CD4-positive, alpha-beta T cell (primary cell): Measurements from ENCODE around the gene IL17RC. TPM values are rescaled to one million over a fixed set of nuclear protein-coding genes. Genes with fewer than 3 reads are reported as not detected.

ENCODE experiments used
- ATAC-seq: fragments of 200-7000 bp; cut with Tn5 transposase; one replicate; pipeline ENCODE4 v1.10.0; 2022; ENCODE audit warnings: mild to moderate bottlenecking; ENCODE audit not compliant: poor library complexity
- CTCF ChIA-PET: fragments of 350-600 bp; sonication (Branson Sonifier 250); formaldehyde crosslinking; loops from one replicate; lab custom pipeline; 2021; ENCODE audit warnings: antibody characterized with exemption, inconsistent platforms; lab: Charles Lee
- POLR2A ChIA-PET: fragments of 350-600 bp; sonication (Branson Sonifier 250); formaldehyde crosslinking; loops from one replicate; lab custom pipeline; 2021; ENCODE audit warnings: antibody characterized with exemption, inconsistent platforms; lab: Charles Lee
- DNase-seq, 14 experiments: peaks; one replicate each; pipeline ENCODE4 v3.0.0-alpha.2; 2013 to 2020; ENCODE audit warnings: mixed read lengths in 2 of 14
- H3K27ac ChIP-seq, 2 donors: one replicate each; pipeline versions ENCODE4 v1.5.1 to v1.7.0; 2013; ENCODE audit warnings: low read length in 2 of 2, low read depth in 1 of 2, mild to moderate bottlenecking in 1 of 2
- H3K27me3 ChIP-seq, 2 experiments: 1 replicate in 1 of 2; 2 replicates in 1 of 2; pipeline versions ENCODE4 v1.6.1 to v1.7.0; 2013; ENCODE audit warnings: low read length in 2 of 2, control low read depth in 1 of 2, mild to moderate bottlenecking in 1 of 2, moderate library complexity in 1 of 2; ENCODE audit not compliant: insufficient read depth in 2 of 2, control insufficient read depth in 1 of 2
- H3K36me3 ChIP-seq: one replicate; pipeline ENCODE4 v1.6.1; 2013; ENCODE audit warnings: low read length, control low read depth; ENCODE audit not compliant: insufficient read depth
- H3K4me1 ChIP-seq: one replicate; pipeline ENCODE4 v1.6.1; 2013; ENCODE audit warnings: low read length, control low read depth; ENCODE audit not compliant: insufficient read depth
- H3K4me3 ChIP-seq: one replicate; pipeline ENCODE4 v1.5.1; 2013; ENCODE audit warnings: mild to moderate bottlenecking, low read length, moderate library complexity
- H3K9me3 ChIP-seq, 2 experiments: 1 replicate in 1 of 2; 2 replicates in 1 of 2; pipeline versions ENCODE4 v1.6.1 to v1.7.0; 2013; ENCODE audit warnings: low read length in 2 of 2, mild to moderate bottlenecking in 2 of 2, control low read depth in 1 of 2, moderate library complexity in 1 of 2; ENCODE audit not compliant: control insufficient read depth in 1 of 2, insufficient read depth in 1 of 2
- H3K27ac Mint-ChIP-seq: one replicate; pipeline ENCODE4 v1.8.0; 2020; ENCODE audit warnings: mixed read lengths
- H3K27me3 Mint-ChIP-seq: one replicate; pipeline ENCODE4 v1.8.0; 2021; ENCODE audit warnings: mixed read lengths
- H3K36me3 Mint-ChIP-seq: one replicate; pipeline ENCODE4 v1.8.0; 2021; ENCODE audit warnings: low read depth, mixed read lengths
- H3K4me1 Mint-ChIP-seq: one replicate; pipeline ENCODE4 v1.8.0; 2021; ENCODE audit warnings: low read depth, mixed read lengths
- H3K4me3 Mint-ChIP-seq: one replicate; pipeline ENCODE4 v1.8.0; 2020; ENCODE audit warnings: mild to moderate bottlenecking, mixed read lengths
- H3K9me3 Mint-ChIP-seq: one replicate; pipeline ENCODE4 v1.8.0; 2020; ENCODE audit warnings: mixed read lengths
- intact Hi-C, 2 experiments: fragments of 100-400 bp; cut with DNase I in 1 of 2; cut with micrococcal nuclease in 1 of 2; formaldehyde crosslinking; loops; one replicate each; pipeline versions ENCODE4 v1.15.1 to v1.9.0; 2023 to 2025; cut with DNase I, micrococcal nuclease
- total RNA-seq, 174 experiments: library from RNA in 2 of 174; stranded (reverse) in 2 of 174; gene quantifications; one replicate each; pipeline ENCODE4 v1.2.3 and lab custom pipeline; 2021 to 2026
- TF ChIP-seq, protein P1 (sequence below): fragments of 200-600 bp; IDR thresholded peaks from one replicate; pipeline ENCODE4 v1.8.0; 2022; ENCODE audit warnings: antibody characterized with exemption, mild to moderate bottlenecking

IL17RC gene
- total RNA-seq, 2 experiments from 2014 or later: 0.42 to 0.88 TPM

DNA sequence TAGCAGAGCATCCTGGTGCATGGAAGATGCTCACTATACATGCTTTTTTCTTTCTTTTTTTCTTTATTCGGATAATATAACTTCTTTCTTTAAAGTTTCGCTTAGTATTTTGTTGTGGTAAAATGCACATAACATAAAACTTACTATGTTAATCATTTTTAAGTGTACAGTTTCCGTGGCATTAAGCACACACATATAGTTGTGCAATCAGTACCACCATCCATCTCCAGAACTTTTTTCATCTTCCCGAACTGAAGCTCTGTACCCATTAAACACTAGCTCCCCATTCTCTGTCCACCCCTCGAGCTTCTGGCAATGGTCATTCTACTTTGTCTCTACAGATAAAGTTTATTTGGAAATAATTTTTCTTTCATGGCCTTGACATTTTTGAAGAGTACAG is 27.5 kb upstream of the IL17RC start:
- H3K9me3 Mint-ChIP-seq: no peaks in the 10 kb centered on the region
- H3K4me3 ChIP-seq: no peak overlapping the region
- H3K27ac Mint-ChIP-seq: peak overlapping the region; percentile 95
- H3K4me1 ChIP-seq: peaks cover 16% of the 10 kb centered on the region
- H3K27me3 ChIP-seq: no peaks in the 10 kb centered on the region
- H3K36me3 ChIP-seq: peaks cover 18% of the 10 kb centered on the region
- H3K36me3 Mint-ChIP-seq: peaks cover 35% of the 10 kb centered on the region
- H3K4me3 Mint-ChIP-seq: peak overlapping the region; percentile 55
- H3K4me1 Mint-ChIP-seq: peaks cover 42% of the 10 kb centered on the region
- H3K9me3 ChIP-seq: no peaks in the 10 kb centered on the region
- no peaks in the 10 kb centered on the region for H3K27me3 Mint-ChIP-seq
- ChIA-PET CTCF (interaction anchor here (0.5 to 1.3 kb wide), 3 partner anchors 44 to 94 kb away, joined by 3 read pairs; partner anchors contain the start of gene CRELD1), POLR2A (interaction anchor here (0.6 to 3.7 kb wide), 9 partner anchors 31 to 493 kb away, joined by 3 to 98 read pairs (median 6); partner anchors contain the start of genes ARPC4, CRELD1, EMC3 and MTMR14)
- ATAC-seq (no peak), DNase-seq (no peak)
- no peak overlapping the region for H3K27ac ChIP-seq
- TF ChIP-seq, protein P1, sequence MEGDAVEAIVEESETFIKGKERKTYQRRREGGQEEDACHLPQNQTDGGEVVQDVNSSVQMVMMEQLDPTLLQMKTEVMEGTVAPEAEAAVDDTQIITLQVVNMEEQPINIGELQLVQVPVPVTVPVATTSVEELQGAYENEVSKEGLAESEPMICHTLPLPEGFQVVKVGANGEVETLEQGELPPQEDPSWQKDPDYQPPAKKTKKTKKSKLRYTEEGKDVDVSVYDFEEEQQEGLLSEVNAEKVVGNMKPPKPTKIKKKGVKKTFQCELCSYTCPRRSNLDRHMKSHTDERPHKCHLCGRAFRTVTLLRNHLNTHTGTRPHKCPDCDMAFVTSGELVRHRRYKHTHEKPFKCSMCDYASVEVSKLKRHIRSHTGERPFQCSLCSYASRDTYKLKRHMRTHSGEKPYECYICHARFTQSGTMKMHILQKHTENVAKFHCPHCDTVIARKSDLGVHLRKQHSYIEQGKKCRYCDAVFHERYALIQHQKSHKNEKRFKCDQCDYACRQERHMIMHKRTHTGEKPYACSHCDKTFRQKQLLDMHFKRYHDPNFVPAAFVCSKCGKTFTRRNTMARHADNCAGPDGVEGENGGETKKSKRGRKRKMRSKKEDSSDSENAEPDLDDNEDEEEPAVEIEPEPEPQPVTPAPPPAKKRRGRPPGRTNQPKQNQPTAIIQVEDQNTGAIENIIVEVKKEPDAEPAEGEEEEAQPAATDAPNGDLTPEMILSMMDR: no peak
- intact Hi-C loops: loop anchor here in 1 of 2 experiments (5.0 kb wide), 2 partner anchors 138 to 157 kb away; partner anchors contain the start of genes BRPF1 and FANCD2

DNA sequence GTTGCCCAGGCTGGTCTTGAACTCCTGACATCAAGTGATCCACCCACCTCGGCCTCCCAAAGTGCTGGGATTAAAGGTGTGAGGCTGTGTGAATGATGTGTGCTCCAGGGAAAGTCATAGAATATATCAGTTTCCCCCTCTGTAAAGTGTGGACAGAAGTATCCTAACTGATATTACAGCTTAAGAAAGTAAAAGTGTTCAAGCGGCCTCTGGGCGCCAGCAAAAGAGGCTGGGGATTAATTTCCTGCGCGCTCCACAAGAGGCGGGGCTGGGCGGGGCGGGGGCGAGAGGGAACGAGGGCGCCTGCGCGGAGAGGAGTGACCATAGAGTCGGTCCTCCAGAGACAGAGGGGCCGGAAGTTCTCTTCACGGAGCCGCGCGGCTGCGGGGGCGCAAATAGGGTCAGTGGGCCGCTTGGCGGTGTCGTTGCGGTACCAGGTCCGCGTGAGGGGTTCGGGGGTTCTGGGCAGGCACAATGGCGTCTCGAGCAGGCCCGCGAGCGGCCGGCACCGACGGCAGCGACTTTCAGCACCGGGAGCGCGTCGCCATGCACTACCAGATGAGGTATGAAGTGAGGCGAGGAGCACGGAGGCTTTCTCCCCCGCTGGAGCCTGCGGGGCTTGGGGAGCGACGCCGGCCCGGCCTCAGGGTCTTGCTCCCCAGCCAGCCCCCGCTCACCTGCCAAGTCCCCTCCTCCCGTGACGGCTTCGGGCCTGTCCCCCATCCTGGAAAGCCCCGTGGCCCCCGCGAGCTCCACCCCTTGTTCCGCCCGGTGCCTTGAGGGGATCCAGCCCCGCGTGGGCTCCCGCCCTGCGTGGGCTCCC is 26.4 kb upstream of the IL17RC start, which contains the start of gene JAGN1:
TSS of gene JAGN1 (plus strand) at position 362 of the 823 bp plus-strand sequence. CDS start at position 475, 113 bp downstream.
- ATAC-seq: peak; percentile 91
- DNase-seq: peak; percentile 84 to 96 (median 91)
- H3K4me3 Mint-ChIP-seq: peak within 1 kb of the TSS; percentile 99
- no peaks in the 10 kb centered on the region for H3K27me3 ChIP-seq
- H3K9me3 ChIP-seq: no peaks in the 10 kb centered on the region
- H3K36me3 Mint-ChIP-seq: peaks cover 42% of the 10 kb centered on the region
- intact Hi-C loops: loop anchor here (1.0 to 5.0 kb wide), 8 partner anchors 42 to 430 kb away; partner anchors contain the start of genes CRELD1 (in 2 of the 2), RPUSD3 (in 2 of the 2), BRK1 (in 1 of the 2) and OGG1 (in 1 of the 2)
- ChIA-PET POLR2A (interaction anchor here (0.5 to 3.7 kb wide), 32 partner anchors 11 to 494 kb away, joined by 3 to 98 read pairs (median 6); partner anchors contain the start of genes ARPC4, CRELD1, EMC3 and IL17RC), CTCF (interaction anchor here (0.6 to 2.4 kb wide), 5 partner anchors 41 to 430 kb away, joined by 3 to 14 read pairs (median 4); partner anchors contain the start of genes CRELD1 and SEC13)
- no peaks in the 10 kb centered on the region for H3K9me3 Mint-ChIP-seq
- H3K4me1 ChIP-seq: peaks cover 20% of the 10 kb centered on the region
- TF ChIP-seq, protein P1: no peak
- H3K4me3 ChIP-seq: peak within 1 kb of the TSS; percentile 95
- H3K36me3 ChIP-seq: peaks cover 18% of the 10 kb centered on the region
- H3K27ac Mint-ChIP-seq: peak within 1 kb of the TSS; percentile 95
- H3K27ac ChIP-seq: peak within 1 kb of the TSS; percentile 99 to 100
- H3K4me1 Mint-ChIP-seq: peaks cover 49% of the 10 kb centered on the region
- no peaks in the 10 kb centered on the region for H3K27me3 Mint-ChIP-seq

DNA sequence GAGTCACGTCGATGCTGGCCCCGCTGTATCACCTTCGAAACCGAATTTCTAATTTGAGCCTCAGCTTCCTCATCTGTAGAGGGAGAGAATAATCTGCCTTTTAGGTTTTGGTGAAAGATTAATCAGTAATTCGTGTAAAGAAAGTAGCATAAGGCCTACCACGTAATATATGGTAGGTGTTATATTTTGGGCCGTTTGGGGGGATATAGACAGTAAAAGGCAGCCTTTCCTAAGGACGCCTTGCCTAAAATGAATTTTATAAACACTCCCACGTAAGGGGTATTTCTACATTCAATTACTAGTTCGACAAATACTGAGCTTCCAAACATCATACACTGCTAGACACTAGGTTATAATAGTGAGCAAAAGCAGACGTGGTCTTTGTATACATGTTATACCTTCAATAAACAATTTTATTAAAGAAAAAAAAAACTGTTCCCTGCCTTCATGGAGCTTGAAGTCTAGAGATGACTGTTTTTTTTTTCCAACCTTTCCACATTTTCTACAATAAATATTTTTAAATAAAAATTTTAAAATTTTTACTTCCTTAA is 25.8 kb upstream of the IL17RC start:
- no peaks in the 10 kb centered on the region for H3K9me3 ChIP-seq
- ATAC-seq (no peak), DNase-seq (no peak)
- H3K27me3 ChIP-seq: no peaks in the 10 kb centered on the region
- H3K27ac Mint-ChIP-seq: peak overlapping the region; percentile 95
- H3K4me1 ChIP-seq: peaks cover 22% of the 10 kb centered on the region
- H3K4me1 Mint-ChIP-seq: peaks cover 55% of the 10 kb centered on the region
- TF ChIP-seq, protein P1: no peak
- CTCF ChIA-PET: interaction anchor here (0.7 to 2.4 kb wide), 4 partner anchors 40 to 430 kb away, joined by 3 to 14 read pairs (median 5); partner anchors contain the start of genes CRELD1 and SEC13
- H3K9me3 Mint-ChIP-seq: no peaks in the 10 kb centered on the region
- peak overlapping the region; percentile 95 for H3K4me3 ChIP-seq
- peaks cover 18% of the 10 kb centered on the region for H3K36me3 ChIP-seq
- H3K36me3 Mint-ChIP-seq: peaks cover 42% of the 10 kb centered on the region
- no peaks in the 10 kb centered on the region for H3K27me3 Mint-ChIP-seq
- POLR2A ChIA-PET: interaction anchor here (0.5 to 3.7 kb wide), 27 partner anchors 11 to 495 kb away, joined by 3 to 98 read pairs (median 6); partner anchors contain the start of genes ARPC4, CRELD1, EMC3 and IL17RC
- H3K27ac ChIP-seq: peak overlapping the region; percentile 99 to 100
- H3K4me3 Mint-ChIP-seq: peak overlapping the region; percentile 99
- intact Hi-C loops: loop anchor here (2.0 to 5.0 kb wide), 7 partner anchors 42 to 430 kb away; partner anchors contain the start of genes CRELD1 (in 2 of the 2), RPUSD3 (in 2 of the 2), OGG1 (in 1 of the 2) and PRRT3 (in 1 of the 2)
